Measurements from ENCODE around the gene CTNND2. TPM values are rescaled to one million over a fixed set of nuclear protein-coding genes. Genes with fewer than 3 reads are reported as not detected.
"Not testable (repeated sequence)": the region's sequence is repeated elsewhere in the genome, so short reads cannot be mapped to it uniquely, and the experiment has no call there.

The CTNND2 gene
- total RNA-seq, 1 donor from 2014 or later, result 10.1 TPM

DNA sequence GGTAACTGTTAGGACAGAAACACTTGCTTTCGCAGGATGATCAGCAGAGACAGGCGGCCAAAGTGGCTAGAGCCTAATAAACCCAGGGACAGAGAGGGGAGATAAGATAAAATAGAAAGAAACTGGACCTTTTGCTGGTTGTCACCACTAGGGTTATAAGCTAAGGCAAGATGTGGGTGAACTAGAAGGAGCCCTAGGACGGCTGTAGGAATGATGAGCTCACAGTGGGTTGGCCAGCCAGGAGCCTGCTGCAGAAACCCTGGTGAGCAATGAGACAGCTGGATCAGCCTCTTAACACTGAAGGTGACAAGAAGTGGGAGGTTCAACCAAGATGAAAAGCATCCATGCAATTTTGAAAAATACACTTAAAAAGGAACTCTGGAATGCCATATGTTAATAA, 13.5 kb downstream of the CTNND2 start:
- DNase-seq (ENCODE audit: low spot score), result no peak
- no peak for ATAC-seq
- intact Hi-C loops (cut with DNase I), result no loop called here

DNA sequence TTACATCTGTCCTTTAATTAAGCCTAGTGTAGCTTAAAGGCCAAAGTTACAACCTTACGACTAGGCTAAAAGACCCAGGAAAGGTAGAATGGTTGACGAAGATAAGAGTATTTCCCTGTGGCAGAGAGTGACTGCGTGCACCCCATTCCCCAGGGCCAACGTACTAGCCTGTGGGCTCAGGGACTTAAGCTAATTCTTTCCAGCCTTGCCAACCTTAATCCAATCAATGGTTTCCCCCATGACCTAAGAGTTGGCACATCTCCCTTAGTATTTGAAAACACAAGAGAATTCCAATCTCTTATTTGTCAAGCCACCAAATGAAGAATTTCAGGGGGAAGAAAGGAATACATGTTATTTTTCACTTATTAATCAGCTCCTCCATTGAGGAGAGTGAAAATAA, 16.0 kb downstream of the CTNND2 start:
- ATAC-seq, result no peak
- DNase-seq (ENCODE audit: low spot score), result no peak
- intact Hi-C loops (cut with DNase I), result no loop called here

DNA sequence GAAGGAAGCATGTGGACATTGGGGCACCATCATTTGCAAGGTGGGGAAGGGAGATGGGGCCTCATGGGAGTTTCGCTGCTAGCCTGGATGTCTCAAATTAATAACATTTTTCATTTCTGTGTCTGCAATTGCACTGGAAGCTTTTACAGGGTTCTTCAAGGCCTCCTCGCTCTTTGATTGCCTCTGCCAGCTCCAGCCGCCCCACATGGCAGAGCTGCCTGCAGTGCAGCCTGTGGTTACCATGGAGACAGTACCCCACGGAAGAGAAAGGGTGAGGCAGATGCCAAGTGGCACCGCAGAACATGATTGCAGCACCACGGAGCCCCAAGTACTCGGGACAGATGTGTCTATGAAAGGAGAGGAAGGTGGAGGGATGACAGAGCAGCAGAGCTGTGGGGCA, 25.4 kb downstream of the CTNND2 start:
- intact Hi-C loops (cut with DNase I), result no loop called here
- DNase-seq (ENCODE audit: low spot score) (no peak), ATAC-seq (no peak)

DNA sequence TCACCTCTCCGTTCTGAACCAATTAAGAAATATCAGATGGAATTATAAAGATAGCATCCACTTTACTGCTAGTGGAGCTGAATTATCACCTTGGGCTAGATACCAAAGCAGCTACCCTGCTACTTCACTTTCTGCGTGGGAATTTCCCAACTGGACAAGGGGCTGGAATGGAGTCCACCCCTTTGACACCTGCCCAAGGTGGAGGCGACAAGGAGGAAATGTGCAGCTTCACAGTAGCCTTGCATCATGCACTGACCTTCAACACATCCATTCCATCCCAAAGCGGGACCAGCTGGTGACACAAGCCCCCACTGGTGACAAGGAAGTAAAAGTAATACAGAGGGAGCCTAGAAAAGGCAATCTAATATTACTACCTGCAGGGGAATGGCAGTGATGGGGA, 30.7 kb downstream of the CTNND2 start:
- no peak for ATAC-seq
- DNase-seq (ENCODE audit: low spot score), result no peak
- intact Hi-C loops (cut with DNase I), result no loop called here

DNA sequence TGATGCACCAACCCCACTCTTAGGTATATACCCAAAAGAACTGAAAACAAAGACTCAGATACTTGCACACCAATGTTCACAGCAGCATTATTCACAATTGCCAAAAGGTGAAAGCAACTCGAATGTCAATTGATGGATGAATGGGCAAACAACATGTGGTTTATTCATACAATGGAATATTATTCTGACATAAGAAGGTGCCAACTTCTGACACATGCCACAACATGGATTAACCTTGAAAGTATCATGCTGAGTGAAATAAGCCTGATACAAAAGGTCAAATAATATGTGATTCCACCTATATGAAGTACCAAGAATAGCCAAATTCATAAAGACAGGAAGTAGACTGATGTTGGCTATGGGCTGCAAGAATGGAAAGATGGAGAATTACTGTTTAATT, 35.0 kb downstream of the CTNND2 start:
- intact Hi-C loops (cut with DNase I), result no loop called here
- ATAC-seq (no peak), DNase-seq (ENCODE audit: low spot score) (no peak)

DNA sequence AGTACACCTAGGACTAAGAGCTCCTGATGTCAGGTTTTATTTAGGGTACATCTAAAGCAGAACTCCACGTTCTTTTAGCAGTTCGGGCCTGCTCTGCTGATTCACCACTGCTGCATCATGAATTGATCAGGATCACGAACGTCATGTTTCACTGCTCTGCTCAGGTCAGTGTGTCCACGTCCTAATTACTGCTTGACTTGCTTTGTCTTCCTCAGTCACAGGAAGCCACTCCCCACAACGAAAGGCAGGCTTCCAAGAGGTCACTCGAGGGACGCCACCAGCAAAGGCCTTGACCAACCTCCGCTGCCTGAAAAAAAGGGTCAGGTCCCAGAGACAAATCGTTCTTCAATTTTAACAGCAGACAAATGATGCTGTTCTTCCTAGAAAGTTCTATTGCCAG, 40.3 kb downstream of the CTNND2 start:
- ATAC-seq, result no peak
- intact Hi-C loops (cut with DNase I), result no loop called here
- no peak for DNase-seq (ENCODE audit: low spot score)

DNA sequence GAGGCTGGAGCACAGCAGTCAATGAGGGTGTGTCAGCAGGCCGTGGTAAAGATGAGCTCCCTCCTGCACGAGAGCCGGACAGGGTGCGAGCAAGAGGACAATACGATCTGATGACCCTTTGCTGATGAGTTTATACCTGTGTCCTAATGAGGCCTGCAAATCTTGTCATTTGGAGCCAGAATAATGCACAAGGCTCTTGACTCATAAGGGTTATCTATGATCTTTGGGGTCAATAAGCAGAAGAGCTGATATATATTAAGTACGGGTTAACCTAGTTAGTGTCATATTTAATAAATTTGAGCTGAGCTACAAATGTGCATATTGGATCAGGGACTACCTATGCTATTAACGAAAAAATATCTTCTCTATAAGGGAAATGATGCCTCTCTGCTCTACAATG, 46.9 kb downstream of the CTNND2 start:
- ATAC-seq (no peak), DNase-seq (ENCODE audit: low spot score) (no peak)
- intact Hi-C loops (cut with DNase I), result no loop called here

DNA sequence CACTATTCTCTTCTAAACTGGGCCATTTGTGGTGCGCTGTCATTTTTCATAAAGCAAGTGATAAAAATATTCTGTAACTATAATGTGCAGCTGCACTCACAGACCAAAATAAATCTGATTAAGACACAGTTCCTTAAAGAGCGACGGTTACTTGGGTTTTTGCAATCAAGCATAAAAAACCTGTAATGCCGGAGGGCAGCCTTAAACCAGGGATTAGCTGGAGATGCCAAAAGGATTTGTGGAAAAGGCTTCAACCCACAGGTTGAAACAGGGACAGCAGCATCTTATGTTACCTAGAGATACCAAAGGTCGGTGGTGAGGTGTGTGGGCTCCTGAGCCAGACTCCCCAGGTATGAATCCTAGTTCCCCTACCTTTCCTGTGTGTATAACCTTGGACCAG, 49.3 kb downstream of the CTNND2 start:
- intact Hi-C loops (cut with DNase I), result no loop called here
- no peak for ATAC-seq
- no peak for DNase-seq (ENCODE audit: low spot score)

DNA sequence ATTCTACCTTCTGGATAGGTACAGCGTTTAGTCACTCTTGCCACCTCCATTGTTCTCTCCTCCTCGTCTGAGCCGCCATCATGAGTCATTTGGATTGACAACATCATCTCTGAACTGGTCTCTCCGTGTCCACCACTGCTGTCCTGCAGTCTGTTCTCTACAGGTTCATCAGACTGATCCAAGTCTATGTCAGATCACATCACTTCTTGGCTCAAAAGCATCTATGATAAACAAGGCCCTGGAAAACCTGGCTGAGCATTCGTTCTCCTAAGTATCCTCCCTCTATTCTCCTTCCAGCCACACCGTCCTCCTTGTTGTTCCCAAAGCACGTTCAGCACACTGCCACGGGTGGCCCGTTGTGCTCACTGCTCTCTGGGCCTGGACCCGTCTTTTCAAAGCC, 50.5 kb downstream of the CTNND2 start:
- no peak for ATAC-seq
- no peak for DNase-seq (ENCODE audit: low spot score)
- intact Hi-C loops (cut with DNase I), result no loop called here

DNA sequence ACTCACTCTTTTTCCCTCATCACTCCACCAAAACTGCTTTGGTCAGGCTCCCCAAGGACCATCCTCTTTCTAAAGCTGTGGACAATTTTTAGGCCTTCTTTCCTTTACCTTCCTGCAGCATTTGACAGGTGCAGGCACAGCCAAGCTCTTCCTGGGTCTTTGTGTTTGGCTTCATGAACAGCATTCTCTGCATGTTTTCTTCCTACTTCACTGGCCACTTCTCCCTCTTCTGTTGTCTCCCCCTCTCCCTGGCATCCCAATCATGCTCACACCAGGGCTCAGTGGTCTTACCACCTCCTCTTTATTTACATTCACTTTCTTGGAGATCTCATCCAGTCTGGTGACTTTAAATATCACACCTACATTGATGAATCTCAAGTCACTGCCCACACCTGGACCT, 51.1 kb downstream of the CTNND2 start:
- no peak for ATAC-seq
- intact Hi-C loops (cut with DNase I), result no loop called here
- DNase-seq (ENCODE audit: low spot score), result no peak

DNA sequence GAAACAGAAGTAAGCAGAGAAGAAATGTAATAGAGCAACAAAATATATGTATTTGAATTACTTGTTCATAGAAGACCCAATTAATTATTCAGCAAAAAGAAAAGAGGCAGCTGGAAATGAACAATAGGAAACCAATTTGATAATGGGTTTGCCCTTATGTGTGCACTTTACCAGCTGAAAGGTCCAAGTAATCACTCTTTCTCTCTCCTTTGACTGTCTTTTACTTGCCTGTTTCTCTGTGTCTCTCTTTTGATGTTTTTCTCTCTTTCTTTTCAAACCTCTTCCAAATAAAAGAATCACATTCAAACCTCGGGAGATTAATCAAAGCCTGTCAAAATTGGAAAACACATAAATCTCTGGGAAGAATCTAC, 51.5 kb downstream of the CTNND2 start:
- no peak for DNase-seq (ENCODE audit: low spot score)
- ATAC-seq, result no peak
- intact Hi-C loops (cut with DNase I), result no loop called here

DNA sequence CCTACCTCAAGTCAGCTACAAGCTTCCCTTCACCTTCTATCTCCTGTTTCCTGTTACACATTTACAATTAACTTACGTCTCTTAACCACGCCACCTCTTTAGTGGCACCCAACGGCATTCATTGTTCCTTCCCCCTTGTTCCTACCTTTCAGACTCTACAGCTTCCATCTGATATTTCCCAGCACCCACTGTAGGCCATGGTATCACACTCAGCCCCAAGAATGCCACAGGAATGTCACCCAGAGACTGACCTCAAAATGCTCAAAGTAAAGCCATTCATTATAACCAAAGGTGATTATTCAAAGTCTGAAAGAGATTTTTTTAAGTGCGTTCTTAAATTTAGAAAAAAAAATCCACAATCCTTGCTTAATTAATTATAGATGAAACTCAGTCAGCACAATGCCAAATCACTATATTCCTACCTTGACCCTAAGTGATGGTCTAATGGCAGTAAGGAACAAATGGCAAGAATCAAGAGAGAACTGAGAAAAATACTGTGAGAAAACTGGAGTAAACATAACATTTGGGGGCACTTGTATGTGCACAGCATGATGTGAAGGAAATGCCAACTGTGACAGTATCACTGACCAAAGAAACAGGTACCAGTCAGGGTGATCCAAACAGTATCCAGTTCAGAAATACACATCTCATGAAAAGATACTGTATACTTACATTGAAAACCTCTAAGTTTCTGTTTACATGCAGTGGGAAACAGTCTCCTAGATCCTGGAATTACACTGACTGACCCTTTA, 52.1 kb downstream of the CTNND2 start:
- no peak for DNase-seq (ENCODE audit: low spot score)
- no peak for ATAC-seq

DNA sequence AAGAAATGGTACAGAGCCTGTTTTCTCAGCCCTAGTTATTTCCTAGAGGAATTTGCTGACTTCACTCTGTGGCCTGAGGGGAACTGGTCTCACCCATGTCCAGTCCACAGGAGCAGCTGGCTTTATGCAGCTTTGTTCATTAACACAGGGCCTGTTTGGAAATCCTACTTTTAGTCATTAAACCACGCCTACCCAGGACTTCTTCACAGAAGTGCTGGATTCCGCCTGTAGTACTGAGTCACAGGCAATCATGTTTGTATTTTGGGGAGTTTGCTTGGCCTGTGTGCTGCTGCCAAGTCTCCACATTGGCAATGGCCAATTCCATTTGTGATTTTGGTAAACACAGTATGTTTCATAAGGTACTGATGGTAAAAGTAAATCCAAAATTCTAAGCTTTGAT, 52.8 kb downstream of the CTNND2 start:
- intact Hi-C loops (cut with DNase I), result no loop called here
- DNase-seq (ENCODE audit: low spot score) (no peak), ATAC-seq (peak; percentile 15)

More for the DNA sequence above, 52.1 kb downstream of the CTNND2 start:
- intact Hi-C loops (cut with DNase I), result no loop called here

DNA sequence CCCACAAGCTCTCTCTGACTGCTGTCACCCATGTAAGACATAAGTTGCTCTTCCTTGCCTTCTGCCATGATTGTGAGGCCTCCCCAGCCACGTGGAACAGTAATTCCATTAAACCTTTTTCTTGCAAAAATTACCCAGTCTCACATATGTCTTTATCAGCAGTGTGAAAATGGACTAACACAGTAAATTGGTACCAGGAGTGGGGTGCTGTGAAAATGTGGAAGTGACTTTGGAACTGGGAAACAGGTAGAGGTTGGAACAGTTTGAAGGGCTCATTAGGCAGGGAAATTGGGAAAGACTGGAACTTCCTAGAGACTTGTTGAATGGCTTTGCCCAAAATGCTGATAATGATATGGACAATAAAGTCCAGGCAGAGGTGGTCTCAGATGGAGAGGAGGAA, 75.7 kb downstream of the CTNND2 start:
- intact Hi-C loops (cut with DNase I); ATAC-seq; DNase-seq (ENCODE audit: low spot score): not testable (repeated sequence)

DNA sequence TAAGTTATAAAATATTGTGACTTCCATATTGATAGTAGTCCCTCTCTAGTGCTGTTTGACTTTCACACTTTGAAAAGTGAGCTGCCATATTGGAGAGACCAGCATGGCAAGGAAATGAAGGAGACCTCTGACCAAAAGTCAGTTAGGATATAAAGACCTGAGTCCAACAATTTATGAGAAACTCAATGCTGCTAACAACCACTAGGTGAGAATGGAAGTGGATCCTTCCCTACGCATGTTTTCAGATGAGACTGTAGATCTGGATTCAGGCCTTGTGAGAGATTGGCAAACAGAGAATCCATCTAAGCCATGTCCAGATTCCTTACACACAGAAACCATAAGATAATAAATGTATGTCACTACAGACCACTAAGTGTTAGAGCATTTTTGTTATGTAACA, 81.6 kb downstream of the CTNND2 start:
- ATAC-seq (no peak), DNase-seq (ENCODE audit: low spot score) (no peak)
- intact Hi-C loops (cut with DNase I), result no loop called here

DNA sequence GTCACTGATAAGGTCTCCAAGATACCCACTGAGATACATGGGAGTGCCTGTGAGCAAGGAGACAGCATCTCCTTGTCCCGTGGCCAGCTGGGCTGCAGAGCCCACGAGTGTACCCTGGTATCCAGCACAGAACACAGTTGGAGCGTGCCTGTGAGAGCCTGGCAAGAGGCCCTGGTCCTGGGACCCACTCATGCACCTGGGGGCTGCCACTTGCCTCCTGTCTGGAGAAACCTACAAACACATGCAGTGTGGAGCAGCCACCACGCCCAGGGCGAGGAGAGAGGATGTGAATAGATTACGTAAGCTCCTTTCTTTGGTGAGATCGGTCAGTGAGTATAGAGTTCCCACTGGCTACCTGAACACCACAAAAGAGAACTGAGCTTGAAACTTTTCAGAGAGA, 88.3 kb downstream of the CTNND2 start:
- DNase-seq (ENCODE audit: low spot score) (no peak), ATAC-seq (no peak)
- intact Hi-C loops (cut with DNase I), result no loop called here

DNA sequence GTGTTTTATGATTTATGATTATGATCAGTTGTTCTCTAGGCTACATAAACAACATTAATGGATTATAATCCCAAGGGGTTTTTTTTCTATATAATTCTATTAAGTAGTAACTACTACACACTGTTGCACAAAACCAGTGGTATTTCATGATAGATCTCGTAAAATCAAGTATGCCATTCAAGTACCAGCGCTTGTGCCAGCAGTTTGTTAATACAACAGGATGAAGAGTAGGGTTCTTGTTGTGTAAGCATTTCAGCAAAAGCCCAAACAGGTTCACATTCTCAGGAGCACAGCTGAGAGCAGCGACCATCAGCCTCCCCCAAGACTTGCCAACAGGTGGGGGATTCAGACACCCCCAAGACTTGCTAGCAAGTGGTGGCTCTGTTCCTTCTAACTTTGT, 88.8 kb downstream of the CTNND2 start:
- intact Hi-C loops (cut with DNase I), result no loop called here
- DNase-seq (ENCODE audit: low spot score) (no peak), ATAC-seq (no peak)

DNA sequence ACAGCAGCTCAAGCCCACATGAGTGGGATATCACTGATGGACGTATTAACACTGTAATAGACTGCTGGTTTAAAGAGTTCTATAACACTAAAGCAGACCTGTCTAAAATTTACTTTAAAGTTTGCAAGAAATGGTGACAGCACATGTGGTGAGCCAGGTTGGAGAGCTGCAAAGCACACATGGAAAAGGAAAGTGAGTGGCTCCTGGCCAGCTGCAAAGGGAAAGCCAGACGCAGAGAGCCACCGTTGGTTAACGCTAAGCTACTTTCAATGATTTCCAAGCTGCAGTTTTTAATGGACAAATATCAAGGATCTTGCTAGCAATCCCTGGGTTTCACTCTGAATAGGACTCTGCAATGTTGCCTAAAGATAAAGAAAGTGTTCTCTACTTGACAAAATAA, 89.9 kb downstream of the CTNND2 start:
- no peak for DNase-seq (ENCODE audit: low spot score)
- ATAC-seq, result no peak
- intact Hi-C loops (cut with DNase I), result no loop called here

DNA sequence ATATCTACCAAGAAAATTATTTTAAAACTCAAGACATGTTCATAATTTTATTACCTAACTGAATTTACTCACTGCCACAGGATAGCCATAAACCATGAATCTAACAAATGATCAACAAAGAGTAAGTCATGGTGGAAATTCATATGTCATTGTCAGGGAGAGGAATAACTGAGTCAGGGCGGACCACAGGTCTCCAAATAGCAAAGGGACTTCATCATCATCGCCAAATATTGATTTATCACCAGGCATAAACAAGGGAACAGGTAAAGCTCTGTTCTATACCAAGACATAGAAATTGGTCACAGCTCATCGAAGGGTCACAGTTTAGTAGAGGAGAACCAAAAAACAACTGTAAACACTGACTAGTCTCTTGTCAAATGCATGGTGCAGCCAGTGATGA, 94.8 kb downstream of the CTNND2 start:
- intact Hi-C loops (cut with DNase I), result no loop called here
- no peak for ATAC-seq
- no peak for DNase-seq (ENCODE audit: low spot score)

DNA sequence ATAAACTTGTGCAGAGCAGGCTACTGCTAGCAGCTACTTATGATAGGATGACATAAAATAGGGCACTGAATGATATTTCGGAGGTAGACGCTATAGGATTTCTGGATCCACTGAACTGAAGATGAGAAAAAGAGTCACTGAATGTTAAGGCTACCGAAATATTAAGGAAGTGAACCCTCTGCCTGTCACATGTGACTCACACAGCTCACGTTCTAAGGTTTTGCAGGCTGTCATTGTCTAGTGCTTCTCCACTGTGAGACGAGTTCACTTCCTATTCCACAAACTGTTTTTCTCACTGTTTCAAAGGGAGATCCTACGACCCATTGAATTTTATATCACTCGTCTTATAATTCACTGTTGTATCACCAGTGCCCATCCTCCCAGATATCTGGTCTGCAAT, 100.8 kb downstream of the CTNND2 start:
- ATAC-seq, result no peak
- intact Hi-C loops (cut with DNase I), result no loop called here

DNA sequence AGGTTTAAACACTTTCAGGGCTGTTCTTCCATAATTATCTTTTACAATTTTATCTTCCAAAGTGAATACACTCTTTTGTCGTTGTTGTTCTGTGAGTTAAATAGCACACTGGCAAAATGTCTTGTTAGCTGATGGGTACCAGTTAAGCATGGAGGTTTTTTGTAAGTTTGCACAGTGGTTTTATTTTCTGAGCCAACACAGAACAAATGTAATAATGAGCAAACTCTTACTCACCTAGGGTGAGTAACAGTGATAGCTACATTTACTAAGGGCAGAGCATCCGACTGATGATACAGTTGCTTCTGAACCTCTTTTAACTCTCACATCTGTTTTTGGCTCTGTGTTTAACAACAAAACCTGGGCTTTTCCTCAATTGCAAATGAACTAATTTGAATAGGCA, 103.2 kb downstream of the CTNND2 start:
- ATAC-seq (no peak), DNase-seq (ENCODE audit: low spot score) (no peak)
- intact Hi-C loops (cut with DNase I), result no loop called here

More for the DNA sequence above, 100.8 kb downstream of the CTNND2 start:
- no peak for DNase-seq (ENCODE audit: low spot score)

DNA sequence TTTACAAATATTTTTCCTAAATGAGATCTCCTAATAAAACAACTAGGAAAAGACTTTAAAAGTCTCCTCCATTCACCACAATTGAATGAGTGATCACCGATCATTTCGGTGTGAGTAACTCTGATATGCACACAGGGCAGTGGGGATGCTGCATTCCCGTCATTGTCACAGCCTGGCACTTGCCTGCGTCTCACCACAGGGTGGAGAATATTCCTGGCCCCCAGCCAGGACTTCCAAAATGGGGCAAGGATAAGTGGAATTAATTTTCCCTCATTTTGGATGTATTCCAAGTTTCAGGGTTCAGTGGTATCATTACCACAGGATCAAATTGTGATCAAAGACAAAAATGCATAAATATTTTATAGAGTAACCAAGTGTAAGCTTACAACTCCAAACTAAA, 107.1 kb downstream of the CTNND2 start:
- DNase-seq (ENCODE audit: low spot score) (no peak), ATAC-seq (no peak)
- intact Hi-C loops (cut with DNase I), result no loop called here
